Measurements from ENCODE around the gene FAM83C. TPM values are rescaled to one million over a fixed set of nuclear protein-coding genes. Genes with fewer than 3 reads are reported as not detected.

The FAM83C gene
- polyA plus RNA-seq, 3 donors = not detected

GRCh38 chr20:35279533-35280174, 12.6 kb downstream of the FAM83C start:
- Mint-ChIP-seq H3K27ac (peak overlapping the region; percentile 58 to 97 (median 81)), H3K36me3 (peaks cover 38 to 55% of the 10 kb centered on the region in 2 donors), H3K4me1 (peaks cover 24% of the 10 kb centered on the region), H3K27me3 (ENCODE audit: low read depth in 3 of 3) (no peaks in the 10 kb centered on the region), H3K4me3 (no peak overlapping the region), H3K9me3 (peaks cover 0 to 1% (median 0%) of the 10 kb centered on the region in 7 donors)
- H3K79me2 ChIP-seq (ENCODE audit: insufficient read depth, low read length) = peaks cover 62% of the 10 kb centered on the region
- 96% methylated on average over 4 of the region's 7 CpGs for WGBS (ENCODE audit: insufficient coverage)
- no peaks in the 10 kb centered on the region for H3K9me3 ChIP-seq (replicated peaks in 1 of 2; ENCODE audit: control insufficient read depth in 1 of 2, insufficient read depth in 1 of 2, low read length in 2 of 2)
- DNase-seq = no peak
- no peak overlapping the region for H3K4me3 ChIP-seq (replicated peaks in 1 of 3; ENCODE audit: low read depth in 2 of 3, low read length in 3 of 3)
- no peak overlapping the region for H2AFZ ChIP-seq (ENCODE audit: insufficient read depth, low read depth, low read length, poor library complexity, severe bottlenecking)
- no peak overlapping the region for H3K4me2 ChIP-seq (replicated peaks; ENCODE audit: extremely low read depth, low read length, poor library complexity, severe bottlenecking)
- H4K20me1 ChIP-seq (ENCODE audit: insufficient read depth, low read length) = peaks cover 31% of the 10 kb centered on the region
- H3K27me3 ChIP-seq (ENCODE audit: control insufficient read depth in 2 of 2, insufficient read depth in 2 of 2, low read length in 2 of 2) = no peaks in the 10 kb centered on the region
- peaks cover 25 to 34% of the 10 kb centered on the region in 2 donors for H3K4me1 ChIP-seq (ENCODE audit: control insufficient read depth in 1 of 2, insufficient read depth in 2 of 2, low read length in 2 of 2)
- H3K9ac ChIP-seq (ENCODE audit: insufficient read depth, low read length, poor library complexity, severe bottlenecking) = no peak overlapping the region
- TF ChIP-seq, protein P1, sequence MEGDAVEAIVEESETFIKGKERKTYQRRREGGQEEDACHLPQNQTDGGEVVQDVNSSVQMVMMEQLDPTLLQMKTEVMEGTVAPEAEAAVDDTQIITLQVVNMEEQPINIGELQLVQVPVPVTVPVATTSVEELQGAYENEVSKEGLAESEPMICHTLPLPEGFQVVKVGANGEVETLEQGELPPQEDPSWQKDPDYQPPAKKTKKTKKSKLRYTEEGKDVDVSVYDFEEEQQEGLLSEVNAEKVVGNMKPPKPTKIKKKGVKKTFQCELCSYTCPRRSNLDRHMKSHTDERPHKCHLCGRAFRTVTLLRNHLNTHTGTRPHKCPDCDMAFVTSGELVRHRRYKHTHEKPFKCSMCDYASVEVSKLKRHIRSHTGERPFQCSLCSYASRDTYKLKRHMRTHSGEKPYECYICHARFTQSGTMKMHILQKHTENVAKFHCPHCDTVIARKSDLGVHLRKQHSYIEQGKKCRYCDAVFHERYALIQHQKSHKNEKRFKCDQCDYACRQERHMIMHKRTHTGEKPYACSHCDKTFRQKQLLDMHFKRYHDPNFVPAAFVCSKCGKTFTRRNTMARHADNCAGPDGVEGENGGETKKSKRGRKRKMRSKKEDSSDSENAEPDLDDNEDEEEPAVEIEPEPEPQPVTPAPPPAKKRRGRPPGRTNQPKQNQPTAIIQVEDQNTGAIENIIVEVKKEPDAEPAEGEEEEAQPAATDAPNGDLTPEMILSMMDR (IDR thresholded peaks at IDR 0.05) = no peak
- H3K27ac ChIP-seq (ENCODE audit: low read depth in 1 of 2, low read length in 2 of 2) = peak overlapping the region; percentile 15 to 97
- intact Hi-C loops (cut with micrococcal nuclease) = loop anchor here in 1 of 2 donors (10.0 kb wide), 1 partner anchor 135 kb away; the partner anchor contains the start of gene EDEM2
- peaks cover 36 to 54% of the 10 kb centered on the region in 2 donors for H3K36me3 ChIP-seq (replicated peaks in 1 of 2; ENCODE audit: control insufficient read depth in 1 of 2, insufficient read depth in 2 of 2, low read length in 2 of 2)

GRCh38 chr20:35279040-35279439, 13.2 kb downstream of the FAM83C start:
- no peaks in the 10 kb centered on the region for H3K27me3 Mint-ChIP-seq (ENCODE audit: low read depth in 3 of 3)
- TF ChIP-seq, protein P1 (IDR thresholded peaks at IDR 0.05) = no peak
- H3K4me3 Mint-ChIP-seq = no peak overlapping the region
- H3K27ac ChIP-seq (ENCODE audit: low read depth in 1 of 2, low read length in 2 of 2) = peak overlapping the region; percentile 62 to 97
- peaks cover 41 to 61% of the 10 kb centered on the region in 2 donors for H3K36me3 Mint-ChIP-seq
- peaks cover 24 to 32% of the 10 kb centered on the region in 2 donors for H3K4me1 ChIP-seq (ENCODE audit: control insufficient read depth in 1 of 2, insufficient read depth in 2 of 2, low read length in 2 of 2)
- H4K20me1 ChIP-seq (ENCODE audit: insufficient read depth, low read length) = peaks cover 37% of the 10 kb centered on the region
- WGBS (ENCODE audit: insufficient coverage) = 100% methylated on average over 3 of the region's 5 CpGs
- H3K9me3 ChIP-seq (replicated peaks in 1 of 2; ENCODE audit: control insufficient read depth in 1 of 2, insufficient read depth in 1 of 2, low read length in 2 of 2) = no peaks in the 10 kb centered on the region
- peaks cover 56% of the 10 kb centered on the region for H3K79me2 ChIP-seq (ENCODE audit: insufficient read depth, low read length)
- H3K4me3 ChIP-seq (replicated peaks in 1 of 3; ENCODE audit: low read depth in 2 of 3, low read length in 3 of 3) = no peak overlapping the region
- H3K4me1 Mint-ChIP-seq = peaks cover 24% of the 10 kb centered on the region
- intact Hi-C loops (cut with micrococcal nuclease) = loop anchor here in 1 of 2 donors (10.0 kb wide), 1 partner anchor 134 kb away; the partner anchor contains the start of gene EDEM2
- H2AFZ ChIP-seq (ENCODE audit: insufficient read depth, low read depth, low read length, poor library complexity, severe bottlenecking) = no peak overlapping the region
- peaks cover 0 to 1% (median 0%) of the 10 kb centered on the region in 7 donors for H3K9me3 Mint-ChIP-seq
- peak overlapping the region; percentile 6 to 97 (median 91) for H3K27ac Mint-ChIP-seq
- no peak for DNase-seq
- H3K4me2 ChIP-seq (replicated peaks; ENCODE audit: extremely low read depth, low read length, poor library complexity, severe bottlenecking) = no peak overlapping the region
- no peaks in the 10 kb centered on the region for H3K27me3 ChIP-seq (ENCODE audit: control insufficient read depth in 2 of 2, insufficient read depth in 2 of 2, low read length in 2 of 2)
- H3K9ac ChIP-seq (ENCODE audit: insufficient read depth, low read length, poor library complexity, severe bottlenecking) = no peak overlapping the region
- H3K36me3 ChIP-seq (replicated peaks in 1 of 2; ENCODE audit: control insufficient read depth in 1 of 2, insufficient read depth in 2 of 2, low read length in 2 of 2) = peaks cover 38 to 56% of the 10 kb centered on the region in 2 donors
